Activated B cell treated with CpG ODN at 0.5 μM for 24 hours (primary cell): ENCODE results near the gene P2RX3. TPM values are rescaled to one million over a fixed set of nuclear protein-coding genes. Genes with fewer than 3 reads are reported as not detected.

ENCODE experiments used
- ATAC-seq: fragments of 200-7000 bp; cut with Tn5 transposase; one replicate; pipeline ENCODE4 v1.10.0; 2021; ENCODE audit warnings: low read depth, mild to moderate bottlenecking, moderate library complexity
- CTCF ChIA-PET: fragments of 350-600 bp; sonication (Branson Sonifier 250); formaldehyde crosslinking; loops from one replicate; lab custom pipeline; 2021; ENCODE audit warnings: antibody characterized with exemption; lab: Charles Lee
- POLR2A ChIA-PET: fragments of 350-600 bp; sonication (Branson Sonifier 250); formaldehyde crosslinking; loops from one replicate; lab custom pipeline; 2021; ENCODE audit warnings: antibody characterized with exemption; lab: Charles Lee
- DNase-seq: peaks from one replicate; pipeline ENCODE4 v3.0.0; 2022
- H3K27ac Mint-ChIP-seq: one replicate; pipeline ENCODE4 v1.8.0; 2020; ENCODE audit warnings: mixed read lengths
- H3K27me3 Mint-ChIP-seq: one replicate; pipeline ENCODE4 v1.8.0; 2021; ENCODE audit warnings: mixed read lengths
- H3K36me3 Mint-ChIP-seq: one replicate; pipeline ENCODE4 v1.8.0; 2021; ENCODE audit warnings: low read depth, mixed read lengths
- H3K4me1 Mint-ChIP-seq: one replicate; pipeline ENCODE4 v1.8.0; 2021; ENCODE audit warnings: mixed read lengths
- H3K4me3 Mint-ChIP-seq: one replicate; pipeline ENCODE4 v1.8.0; 2020; ENCODE audit warnings: mild to moderate bottlenecking, mixed read lengths
- H3K9me3 Mint-ChIP-seq: one replicate; pipeline ENCODE4 v1.8.0; 2020; ENCODE audit warnings: mixed read lengths
- CTCF ChIP-seq: fragments of 200-600 bp; IDR thresholded peaks from one replicate; pipeline ENCODE4 v1.8.0; 2022; ENCODE audit warnings: antibody characterized with exemption, mild to moderate bottlenecking
- intact Hi-C: fragments of 100-400 bp; cut with micrococcal nuclease; formaldehyde crosslinking; loops from one replicate; pipeline ENCODE4 v1.15.1; 2024
- total RNA-seq: library from RNA; stranded (reverse); gene quantifications from 2 replicates; pipeline ENCODE4 v1.2.3, GENCODE V29; 2022

Gene P2RX3
- total RNA-seq, 1 donor from 2014 or later = not detected

GRCh38 chr11:57314221-57314973 lies 23.8 kb upstream of the P2RX3 start:
- Mint-ChIP-seq H3K4me1 (peaks cover 17% of the 10 kb centered on the region), H3K9me3 (no peaks in the 10 kb centered on the region), H3K27ac (no peak overlapping the region), H3K36me3 (peaks cover 11% of the 10 kb centered on the region), H3K27me3 (peaks cover 5% of the 10 kb centered on the region), H3K4me3 (no peak overlapping the region)
- TF ChIP-seq CTCF = no peak
- CTCF ChIA-PET = no interaction called here
- POLR2A ChIA-PET = no interaction called here
- DNase-seq (no peak), ATAC-seq (no peak)
- intact Hi-C loops = no loop called here

- no peak overlapping the region for H3K27ac Mint-ChIP-seq
- H3K4me1 Mint-ChIP-seq = peaks cover 16% of the 10 kb centered on the region
- H3K9me3 Mint-ChIP-seq = no peaks in the 10 kb centered on the region
- intact Hi-C loops = no loop called here
- H3K27me3 Mint-ChIP-seq = peaks cover 5% of the 10 kb centered on the region
- H3K4me3 Mint-ChIP-seq = no peak overlapping the region
- DNase-seq = no peak
- ATAC-seq = no peak
- ChIA-PET CTCF (no interaction called here), POLR2A (no interaction called here)
- TF ChIP-seq CTCF = no peak
- peaks cover 8% of the 10 kb centered on the region for H3K36me3 Mint-ChIP-seq
These were observed 22.7 kb upstream of the P2RX3 start for GRCh38 chr11:57315491-57315890.

- DNase-seq = no peak
- no peaks in the 10 kb centered on the region for H3K9me3 Mint-ChIP-seq
- H3K4me1 Mint-ChIP-seq = peaks cover 11% of the 10 kb centered on the region
- no peak overlapping the region for H3K4me3 Mint-ChIP-seq
- CTCF ChIA-PET = no interaction called here
- H3K36me3 Mint-ChIP-seq = peaks cover 8% of the 10 kb centered on the region
- H3K27ac Mint-ChIP-seq = no peak overlapping the region
- TF ChIP-seq CTCF = no peak
- peaks cover 5% of the 10 kb centered on the region for H3K27me3 Mint-ChIP-seq
- no peak for ATAC-seq
- intact Hi-C loops = no loop called here
- POLR2A ChIA-PET = no interaction called here
These were observed 22.1 kb upstream of the P2RX3 start for GRCh38 chr11:57316017-57316416.

GRCh38 chr11:57318178-57318577 lies 20.0 kb upstream of the P2RX3 start:
- intact Hi-C loops = no loop called here
- Mint-ChIP-seq H3K27me3 (no peaks in the 10 kb centered on the region), H3K9me3 (no peaks in the 10 kb centered on the region), H3K4me1 (peaks cover 4% of the 10 kb centered on the region), H3K27ac (no peak overlapping the region), H3K36me3 (peaks cover 8% of the 10 kb centered on the region), H3K4me3 (no peak overlapping the region)
- no peak for TF ChIP-seq CTCF
- ATAC-seq = no peak
- CTCF ChIA-PET = no interaction called here
- POLR2A ChIA-PET = interaction anchor here (0.7 kb wide), 1 partner anchor 14 kb away, joined by 3 read pairs; no protein-coding TSS in a partner anchor
- DNase-seq = no peak

- CTCF ChIA-PET = no interaction called here
These were observed 18.0 kb upstream of the P2RX3 start for GRCh38 chr11:57320067-57320718.

More at GRCh38 chr11:57320067-57320718, 18.0 kb upstream of the P2RX3 start:
- no peak for TF ChIP-seq CTCF
- no peaks in the 10 kb centered on the region for H3K27me3 Mint-ChIP-seq
- POLR2A ChIA-PET = no interaction called here
- peaks cover 7% of the 10 kb centered on the region for H3K36me3 Mint-ChIP-seq
- H3K4me1 Mint-ChIP-seq = peaks cover 14% of the 10 kb centered on the region
- no peak overlapping the region for H3K4me3 Mint-ChIP-seq
- intact Hi-C loops = loop anchor here (10.0 kb wide), 1 partner anchor 1205 kb away; no protein-coding TSS in a partner anchor
- no peak overlapping the region for H3K27ac Mint-ChIP-seq
- H3K9me3 Mint-ChIP-seq = no peaks in the 10 kb centered on the region
- ATAC-seq (no peak), DNase-seq (no peak)
